Stimulated activated CD8-positive, alpha-beta memory T cell treated with anti-CD3 and anti-CD28 coated beads, Interleukin-12 subunit alpha, Interleukin-12 subunit beta, amount 100 ng/mL, for 1 hour (primary cell): ENCODE measurements around the gene TIGD3.

Experiments used
- DNase-seq: peaks from one replicate; pipeline ENCODE4 v3.0.0-alpha.2; 2020; ENCODE audit warnings: low read depth

TIGD3 gene

GRCh38 chr11:65354265-65355012 is at the start of gene TIGD3:
Gene TIGD3, plus strand, starts transcription at chr11:65354751. Its CDS starts 1,058 bp downstream, at chr11:65355809.
- DNase-seq: peak; percentile 96

GRCh38 chr11:65305501-65306268 is 48.9 kb upstream of the TIGD3 start:
- DNase-seq: no peak

- no peak for DNase-seq
These were observed 47.0 kb upstream of the TIGD3 start for GRCh38 chr11:65307298-65308229.

- DNase-seq: no peak
These were observed 46.2 kb upstream of the TIGD3 start for GRCh38 chr11:65308281-65308891.

GRCh38 chr11:65309006-65309405 is 45.5 kb upstream of the TIGD3 start:
- no peak for DNase-seq

GRCh38 chr11:65310215-65310614 is 44.3 kb upstream of the TIGD3 start:
- no peak for DNase-seq

GRCh38 chr11:65310736-65311135 is 43.8 kb upstream of the TIGD3 start:
- no peak for DNase-seq

GRCh38 chr11:65311170-65311678 is 43.3 kb upstream of the TIGD3 start:
- DNase-seq: no peak

- DNase-seq: peak; percentile 47
These were observed 39.9 kb upstream of the TIGD3 start, which contains the start of gene CDC42EP2 for GRCh38 chr11:65314501-65315203. Gene CDC42EP2, plus strand, starts transcription at chr11:65314866. Its CDS starts 6,033 bp downstream, at chr11:65320899.

GRCh38 chr11:65315204-65315865 is 39.2 kb upstream of the TIGD3 start:
- peak; percentile 69 for DNase-seq

- no peak for DNase-seq
These were observed 38.7 kb upstream of the TIGD3 start for GRCh38 chr11:65315866-65316226.

GRCh38 chr11:65316227-65317024 is 38.1 kb upstream of the TIGD3 start:
- DNase-seq: no peak

GRCh38 chr11:65317025-65317786 is 37.3 kb upstream of the TIGD3 start:
- no peak for DNase-seq

- DNase-seq: no peak
These were observed 34.0 kb upstream of the TIGD3 start for GRCh38 chr11:65320386-65321075.

GRCh38 chr11:65321076-65321475 is 33.5 kb upstream of the TIGD3 start:
- no peak for DNase-seq

- no peak for DNase-seq
These were observed 32.6 kb upstream of the TIGD3 start for GRCh38 chr11:65321828-65322485.

- no peak for DNase-seq
These were observed 30.7 kb upstream of the TIGD3 start for GRCh38 chr11:65323813-65324212.

GRCh38 chr11:65325435-65325834 is 29.1 kb upstream of the TIGD3 start:
- no peak for DNase-seq
